HG02885 (cell line): ENCODE results near the gene LHX5.

Experiments
- ATAC-seq: cut with Tn5 transposase; IDR thresholded peaks from one replicate; pipeline ENCODE4 v1.9.1; 2021; ENCODE audit warnings: mild to moderate bottlenecking; ENCODE audit not compliant: unreplicated experiment, poor library complexity

LHX5 gene

GRCh38 chr12:113443030-113443539 lies 28.6 kb downstream of the LHX5 start:
- no peak for ATAC-seq

GRCh38 chr12:113440947-113441782 lies 30.5 kb downstream of the LHX5 start:
- ATAC-seq: no peak

GRCh38 chr12:113440336-113440735 lies 31.3 kb downstream of the LHX5 start:
- ATAC-seq: no peak

GRCh38 chr12:113439606-113440030 lies 32.1 kb downstream of the LHX5 start:
- no peak for ATAC-seq

GRCh38 chr12:113439301-113439597 lies 32.4 kb downstream of the LHX5 start:
- ATAC-seq: no peak

GRCh38 chr12:113438523-113439300 lies 33.0 kb downstream of the LHX5 start:
- no peak for ATAC-seq

- no peak for ATAC-seq
These were observed 34.0 kb downstream of the LHX5 start for GRCh38 chr12:113437729-113438100.

GRCh38 chr12:113436993-113437728 lies 34.5 kb downstream of the LHX5 start:
- no peak for ATAC-seq

GRCh38 chr12:113436586-113436985 lies 35.1 kb downstream of the LHX5 start:
- no peak for ATAC-seq

- no peak for ATAC-seq
These were observed 36.3 kb downstream of the LHX5 start for GRCh38 chr12:113435367-113435766.

GRCh38 chr12:113432986-113433385 lies 38.7 kb downstream of the LHX5 start:
- ATAC-seq: no peak

GRCh38 chr12:113428482-113428881 lies 43.2 kb downstream of the LHX5 start:
- ATAC-seq: no peak

- no peak for ATAC-seq
These were observed 43.8 kb downstream of the LHX5 start for GRCh38 chr12:113427882-113428281.

GRCh38 chr12:113425960-113426453 lies 45.7 kb downstream of the LHX5 start:
- ATAC-seq: no peak

GRCh38 chr12:113424915-113425823 lies 46.5 kb downstream of the LHX5 start:
- no peak for ATAC-seq

- ATAC-seq: no peak
These were observed 47.2 kb downstream of the LHX5 start for GRCh38 chr12:113424456-113424855.

- no peak for ATAC-seq
These were observed 48.6 kb downstream of the LHX5 start for GRCh38 chr12:113422886-113423669.

GRCh38 chr12:113422030-113422885 lies 49.4 kb downstream of the LHX5 start, which contains the start of gene SDSL:
Gene SDSL (plus strand): TSS chr12:113422380. CDS start chr12:113427983, 5,603 bp downstream.
- peak; percentile 81 for ATAC-seq
